GM12873 (cell line): ENCODE measurements around the gene RCVRN.

Source experiments
- CTCF ChIP-seq: IDR thresholded peaks from 2 replicates; pipeline ENCODE4 v1.5.1; 2012; ENCODE audit warnings: low read depth, mild to moderate bottlenecking, moderate library complexity, low read length, control low read depth; ENCODE audit not compliant: insufficient read depth; ENCODE audit errors: missing control alignments

The RCVRN gene

GRCh38 chr17:9932491-9932890 lies 27.4 kb upstream of the RCVRN start:
- TF ChIP-seq CTCF: no peak

GRCh38 chr17:9931144-9931741 lies 26.2 kb upstream of the RCVRN start:
- no peak for TF ChIP-seq CTCF

- TF ChIP-seq CTCF: no peak
These were observed 24.8 kb upstream of the RCVRN start for GRCh38 chr17:9929871-9930270.

- TF ChIP-seq CTCF: peak; percentile 25
These were observed 23.7 kb upstream of the RCVRN start for GRCh38 chr17:9928601-9929333.

GRCh38 chr17:9926150-9926804 lies 21.2 kb upstream of the RCVRN start:
- TF ChIP-seq CTCF: no peak

GRCh38 chr17:9925457-9925856 lies 20.4 kb upstream of the RCVRN start:
- no peak for TF ChIP-seq CTCF

- peak; percentile 81 for TF ChIP-seq CTCF
These were observed 19.7 kb upstream of the RCVRN start for GRCh38 chr17:9924735-9925191.
